Hepatocyte (in vitro differentiated cells): ENCODE data around the gene CHKA. TPM values are rescaled to one million over a fixed set of nuclear protein-coding genes. Genes with fewer than 3 reads are reported as not detected.

Experiments used
- DNase-seq: peaks from one replicate; pipeline ENCODE4 v3.0.0-alpha.2; 2016; ENCODE audit warnings: low spot score
- H2AFZ ChIP-seq: fragments of 200-600 bp; sonication (generic); 2 replicates; pipeline ENCODE4 v1.6.0; 2016; ENCODE audit warnings: antibody characterized with exemption, mild to moderate bottlenecking
- H3K27ac ChIP-seq: fragments of 200-600 bp; sonication (generic); 2 replicates; pipeline ENCODE4 v1.5.1; 2016; ENCODE audit warnings: mild to moderate bottlenecking
- H3K27me3 ChIP-seq: fragments of 200-600 bp; sonication (generic); 2 replicates; pipeline ENCODE4 v1.6.1; 2016
- H3K36me3 ChIP-seq: fragments of 200-600 bp; sonication (generic); replicated peaks from 2 replicates; pipeline ENCODE4 v1.5.1; 2016; ENCODE audit warnings: low read depth; ENCODE audit not compliant: insufficient read depth
- H3K4me1 ChIP-seq: fragments of 200-600 bp; sonication (generic); 2 replicates; pipeline ENCODE4 v1.5.1; 2016; ENCODE audit warnings: mild to moderate bottlenecking, moderate library complexity; ENCODE audit not compliant: insufficient read depth
- H3K4me2 ChIP-seq: fragments of 200-600 bp; sonication (generic); 2 replicates; pipeline ENCODE4 v1.6.0; 2016
- H3K4me3 ChIP-seq: fragments of 200-600 bp; sonication (generic); 2 replicates; pipeline ENCODE4 v1.5.1; 2016; ENCODE audit warnings: mild to moderate bottlenecking
- H3K79me2 ChIP-seq: fragments of 200-600 bp; sonication (generic); 2 replicates; pipeline ENCODE4 v1.6.0; 2017; ENCODE audit warnings: mild to moderate bottlenecking
- H3K9me2 ChIP-seq: fragments of 200-600 bp; sonication (generic); replicated peaks from 2 replicates; pipeline ENCODE4 v1.6.0; 2017; ENCODE audit warnings: mild to moderate bottlenecking; ENCODE audit not compliant: insufficient read depth
- H3K9me3 ChIP-seq: fragments of 200-600 bp; sonication (generic); 2 replicates; pipeline ENCODE4 v1.5.1; 2016; ENCODE audit warnings: low read depth, mild to moderate bottlenecking
- H4K20me1 ChIP-seq: fragments of 200-600 bp; sonication (generic); 2 replicates; pipeline ENCODE4 v1.6.0; 2016; ENCODE audit warnings: mild to moderate bottlenecking; ENCODE audit not compliant: insufficient read depth, poor library complexity, severe bottlenecking
- CTCF ChIP-seq: fragments of 200-600 bp; sonication (generic); IDR thresholded peaks from 2 replicates; pipeline ENCODE4 v1.5.1; 2016; ENCODE audit warnings: antibody characterized with exemption, mild to moderate bottlenecking; ENCODE audit not compliant: poor library complexity
- EZH2 ChIP-seq: fragments of 200-600 bp; sonication (generic); IDR thresholded peaks from 2 replicates; pipeline ENCODE4 v1.6.1; 2016; ENCODE audit warnings: antibody characterized with exemption, mild to moderate bottlenecking, borderline replicate concordance
- EZH2phosphoT487 ChIP-seq: fragments of 200-600 bp; sonication (generic); IDR thresholded peaks from one replicate; pipeline ENCODE4 v1.6.1; 2018; ENCODE audit warnings: antibody characterized with exemption, mild to moderate bottlenecking, low read depth, moderate library complexity; ENCODE audit not compliant: unreplicated experiment, severe bottlenecking
- WGBS: methylation state at CpG from one replicate; pipeline ENCODE4 v1.1.6; 2016; ENCODE audit warnings: low lambda C conversion rate; ENCODE audit errors: missing lambda C conversion rate; 5-methylcytosine and 5-hydroxymethylcytosine counted together
- polyA plus RNA-seq: library from polyadenylated mRNA; unstranded; fragments of >200 nt; fragmentation: Nextera tagmentation; extraction: Ambion mirVana; gene quantifications from 2 replicates; pipeline ENCODE4 v1.2.1, GENCODE V29; 2016
- total RNA-seq: library from RNA; depleted of rRNA; stranded (reverse); fragments of >200 nt; gene quantifications from 2 replicates; pipeline ENCODE4 v1.2.3, GENCODE V29; 2014

Gene CHKA
- total and polyA plus RNA-seq, 2 experiments from 2014 or later: 70.0 to 117 TPM

DNA sequence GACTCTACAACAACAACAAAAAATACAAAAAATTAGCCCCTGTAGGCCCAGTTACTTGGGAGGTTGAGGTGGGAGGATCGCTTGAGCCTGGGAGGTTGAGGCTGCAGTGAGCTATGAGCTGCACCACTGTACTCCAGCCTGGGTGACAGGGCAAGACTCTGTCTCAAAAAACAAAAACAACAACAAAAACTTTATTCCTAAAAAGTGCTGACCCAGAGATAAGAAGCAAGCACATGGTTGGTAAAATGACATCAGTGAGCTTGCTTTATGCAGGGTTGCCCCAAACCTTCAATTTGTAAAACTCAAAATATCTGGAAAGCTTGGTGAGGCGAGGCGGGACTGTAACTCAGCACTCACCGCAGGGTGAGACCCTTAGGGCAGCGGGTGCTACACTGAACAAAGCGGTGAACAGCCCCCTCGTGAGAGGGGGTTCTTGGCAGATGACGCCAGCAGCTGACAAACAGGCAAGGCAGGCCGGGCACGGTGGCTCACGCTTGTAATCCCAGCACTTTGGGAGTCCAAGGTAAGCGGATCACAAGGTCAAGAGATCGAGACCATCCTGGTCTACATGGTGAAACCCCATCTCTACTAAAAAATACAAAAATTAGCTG, 85.8 kb downstream of the CHKA start:
- no peaks in the 10 kb centered on the region for H3K36me3 ChIP-seq
- TF ChIP-seq CTCF (no peak), EZH2 (no peak), EZH2phosphoT487 (no peak)
- peaks cover 19% of the 10 kb centered on the region for H3K79me2 ChIP-seq

GRCh38 chr11:68033708-68034045, 87.5 kb downstream of the CHKA start:
- Histone ChIP-seq H3K4me2 (no peak overlapping the region), H3K36me3 (no peaks in the 10 kb centered on the region), H3K4me3 (no peak overlapping the region), H2AFZ (no peak overlapping the region), H3K27ac (no peak overlapping the region), H3K79me2 (peaks cover 23% of the 10 kb centered on the region), H3K27me3 (no peaks in the 10 kb centered on the region), H3K9me2 (no peaks in the 10 kb centered on the region), H4K20me1 (no peaks in the 10 kb centered on the region), H3K9me3 (no peaks in the 10 kb centered on the region), H3K4me1 (peaks cover 23% of the 10 kb centered on the region)
- TF ChIP-seq EZH2 (no peak), EZH2phosphoT487 (no peak), CTCF (no peak)
- WGBS: 96% methylated on average over 12 of the region's 12 CpGs
- DNase-seq: no peak

More for the DNA sequence above, 85.8 kb downstream of the CHKA start:
- no peak overlapping the region for H2AFZ ChIP-seq
- H3K9me2 ChIP-seq: no peaks in the 10 kb centered on the region
- H3K9me3 ChIP-seq: no peaks in the 10 kb centered on the region
- no peaks in the 10 kb centered on the region for H4K20me1 ChIP-seq
- no peak overlapping the region for H3K4me3 ChIP-seq
- 91% methylated on average over 13 of the region's 13 CpGs for WGBS
- H3K27me3 ChIP-seq: no peaks in the 10 kb centered on the region
- no peak for DNase-seq
- H3K4me1 ChIP-seq: peaks cover 29% of the 10 kb centered on the region
- H3K27ac ChIP-seq: no peak overlapping the region
- no peak overlapping the region for H3K4me2 ChIP-seq

- Histone ChIP-seq H2AFZ (no peak overlapping the region), H3K27ac (no peak overlapping the region), H3K4me2 (no peak overlapping the region), H3K9me3 (no peaks in the 10 kb centered on the region), H3K79me2 (peaks cover 21% of the 10 kb centered on the region), H3K4me3 (no peak overlapping the region), H4K20me1 (no peaks in the 10 kb centered on the region), H3K9me2 (no peaks in the 10 kb centered on the region), H3K36me3 (no peaks in the 10 kb centered on the region), H3K27me3 (no peaks in the 10 kb centered on the region), H3K4me1 (peaks cover 18% of the 10 kb centered on the region)
- TF ChIP-seq EZH2phosphoT487 (no peak), CTCF (no peak), EZH2 (no peak)
- 98% methylated on average over 8 of the region's 29 CpGs for WGBS
- no peak for DNase-seq
Observed at GRCh38 chr11:68032997-68033707, 88.0 kb downstream of the CHKA start.
